HepG2 (cell line): Measurements from ENCODE around the gene NOL4L. TPM values are rescaled to one million over a fixed set of nuclear protein-coding genes. Genes with fewer than 3 reads are reported as not detected.

Experiments used
- ARNTL ChIP-seq: sonication (generic); formaldehyde crosslinking; IDR thresholded peaks from 2 replicates; pipeline ENCODE4 v1.4.0; 2020; ENCODE audit warnings: mild to moderate bottlenecking, missing genetic modification reagents
- BORCS8-MEF2B ChIP-seq: sonication (generic); formaldehyde crosslinking; IDR thresholded peaks from 2 replicates; pipeline ENCODE4 v1.8.0; 2022; ENCODE audit warnings: mild to moderate bottlenecking, missing genetic modification reagents
- HOXA5 ChIP-seq: sonication (generic); formaldehyde crosslinking; IDR thresholded peaks from 2 replicates; pipeline ENCODE4 v1.4.0; 2020; ENCODE audit warnings: missing genetic modification reagents
- IKZF5 ChIP-seq: IDR thresholded peaks from 2 replicates; pipeline ENCODE4 v1.6.1; 2018; ENCODE audit warnings: missing genetic modification reagents, mild to moderate bottlenecking, missing compliant biosample characterization
- JUNB ChIP-seq: sonication (generic); formaldehyde crosslinking; IDR thresholded peaks from 2 replicates; pipeline ENCODE4 v1.8.0; 2022; ENCODE audit warnings: missing genetic modification reagents, mild to moderate bottlenecking, borderline replicate concordance
- MAFK ChIP-seq, 2 experiments: IDR thresholded peaks in 1 of 2; conservative IDR thresholded peaks in 1 of 2; 2 replicates each; pipeline ENCODE4 v1.6.1; 2011; ENCODE audit warnings: improper control_type of control experiment in 2 of 2, low read length in 2 of 2
- MYC ChIP-seq: sonication (generic); formaldehyde crosslinking; IDR thresholded peaks from 2 replicates; pipeline ENCODE4 v1.9.0; 2021; ENCODE audit warnings: missing genetic modification reagents, borderline replicate concordance
- MZF1 ChIP-seq: sonication (generic); formaldehyde crosslinking; IDR thresholded peaks from 2 replicates; pipeline ENCODE4 v1.8.1; 2023; ENCODE audit warnings: mild to moderate bottlenecking, missing genetic modification reagents, borderline replicate concordance
- NFRKB ChIP-seq: fragments of 450-650 bp; IDR thresholded peaks from 2 replicates; pipeline ENCODE4 v1.6.1; 2017
- RFXAP ChIP-seq: sonication (generic); formaldehyde crosslinking; IDR thresholded peaks from 2 replicates; pipeline ENCODE4 v1.4.0; 2020; ENCODE audit warnings: missing genetic modification reagents, borderline replicate concordance
- SETDB1 ChIP-seq: sonication (generic); formaldehyde crosslinking; IDR thresholded peaks from 2 replicates; pipeline ENCODE4 v1.5.1; 2020; ENCODE audit warnings: missing genetic modification reagents, mild to moderate bottlenecking, borderline replicate concordance
- SIX4 ChIP-seq: sonication (generic); formaldehyde crosslinking; IDR thresholded peaks from 2 replicates; pipeline ENCODE4 v1.4.0; 2020; ENCODE audit warnings: missing genetic modification reagents
- SMAD1 ChIP-seq: sonication (generic); formaldehyde crosslinking; IDR thresholded peaks from 2 replicates; pipeline ENCODE4 v1.4.0; 2020; ENCODE audit warnings: missing genetic modification reagents, low read depth, mild to moderate bottlenecking, borderline replicate concordance
- SMAD3 ChIP-seq: sonication (generic); formaldehyde crosslinking; IDR thresholded peaks from 2 replicates; pipeline ENCODE4 v1.4.0; 2020; ENCODE audit warnings: missing genetic modification reagents
- SMARCC2 ChIP-seq: fragments of 450-650 bp; IDR thresholded peaks from 2 replicates; pipeline ENCODE4 v1.6.1; 2017; ENCODE audit warnings: antibody characterized with exemption, mild to moderate bottlenecking
- SOX5 ChIP-seq: IDR thresholded peaks from 2 replicates; pipeline ENCODE4 v1.6.1; 2016; ENCODE audit warnings: borderline replicate concordance
- SOX6 ChIP-seq, 2 experiments: fragments of 450-650 bp in 1 of 2; sonication (generic) in 1 of 2; formaldehyde crosslinking in 1 of 2; IDR thresholded peaks; 2 replicates each; pipeline versions ENCODE4 v1.4.0 to v1.6.1; 2017 to 2020; ENCODE audit warnings: antibody characterized with exemption in 1 of 2, mild to moderate bottlenecking in 1 of 2, missing genetic modification reagents in 1 of 2
- THYN1 ChIP-seq: sonication (generic); formaldehyde crosslinking; IDR thresholded peaks from 2 replicates; pipeline ENCODE4 v1.8.1; 2023; ENCODE audit warnings: low read depth, mild to moderate bottlenecking, moderate library complexity, missing genetic modification reagents, borderline replicate concordance
- YEATS2 ChIP-seq: sonication (generic); formaldehyde crosslinking; IDR thresholded peaks from 2 replicates; pipeline ENCODE4 v1.4.0; 2020; ENCODE audit warnings: missing genetic modification reagents, borderline replicate concordance
- ZNF205 ChIP-seq: IDR thresholded peaks from 2 replicates; pipeline ENCODE4 v1.6.1; 2018; ENCODE audit warnings: missing biosample characterization, missing genetic modification reagents
- ZNF235 ChIP-seq: sonication (generic); formaldehyde crosslinking; IDR thresholded peaks from 2 replicates; pipeline ENCODE4 v1.8.1; 2023; ENCODE audit warnings: mild to moderate bottlenecking, missing genetic modification reagents, borderline replicate concordance
- ZNF451 ChIP-seq: sonication (generic); formaldehyde crosslinking; IDR thresholded peaks from 2 replicates; pipeline ENCODE4 v1.5.0; 2020; ENCODE audit warnings: mild to moderate bottlenecking, missing genetic modification reagents
- ZNF510 ChIP-seq: sonication (generic); formaldehyde crosslinking; IDR thresholded peaks from 2 replicates; pipeline ENCODE4 v1.4.0; 2020; ENCODE audit warnings: low read depth, mild to moderate bottlenecking, missing genetic modification reagents
- ZNF607 ChIP-seq: sonication (generic); formaldehyde crosslinking; IDR thresholded peaks from 2 replicates; pipeline ENCODE4 v1.5.1; 2020; ENCODE audit warnings: missing genetic modification reagents, mild to moderate bottlenecking, borderline replicate concordance
- ZNF737 ChIP-seq: sonication (generic); formaldehyde crosslinking; IDR thresholded peaks from 2 replicates; pipeline ENCODE4 v1.5.0; 2020; ENCODE audit warnings: missing genetic modification reagents, mild to moderate bottlenecking, borderline replicate concordance
- ZSCAN22 ChIP-seq: sonication (generic); formaldehyde crosslinking; IDR thresholded peaks from 2 replicates; pipeline ENCODE4 v1.4.0; 2020; ENCODE audit warnings: mild to moderate bottlenecking, missing genetic modification reagents
- ZSCAN9 ChIP-seq: IDR thresholded peaks from 2 replicates; pipeline ENCODE4 v1.6.1; 2016; ENCODE audit warnings: borderline replicate concordance
- polyA plus RNA-seq, 8 experiments: library from polyadenylated mRNA; depleted of rRNA in 3 of 8; stranded (reverse) in 7 of 8; unstranded in 1 of 8; fragments of >200 nt; fragmentation: Illumina TruSeq in 4 of 8; extraction: Trizol in 4 of 8; gene quantifications; 2 replicates each; pipeline versions ENCODE4 v1.2.1 to v1.2.3, GENCODE V29; 2011 to 2016; ENCODE audit warnings: low read depth in 4 of 8, missing spikeins in 1 of 8, mixed read lengths in 1 of 8; ENCODE audit not compliant: insufficient read depth in 1 of 8
- total RNA-seq, 5 experiments: library from RNA; depleted of rRNA; stranded (reverse); fragments of >200 nt; fragmentation: Illumina TruSeq; extraction: Trizol; gene quantifications; 2 replicates each; pipeline ENCODE4 v1.2.3, GENCODE V29; 2016; ENCODE audit warnings: low read depth in 1 of 5

Gene NOL4L
- total and polyA plus RNA-seq, 2 of the 13 experiments (the other 11 are each of a cell fraction or from before 2014, with no cell fraction given): 16.6 to 35.4 TPM

- TF ChIP-seq SMAD3: no peak
- TF ChIP-seq NFRKB: no peak
- 0 out of 2 replicates have a peak, but pooled peaks have one; percentile 12 for TF ChIP-seq ARNTL (CRISPR knock-in tag)
- TF ChIP-seq MYC (CRISPR knock-in tag): peak; percentile 42; the same call in 1 of the 2 replicates
- TF ChIP-seq MZF1: no peak
- no peak for TF ChIP-seq ZNF510 (CRISPR knock-in tag)
- TF ChIP-seq RFXAP (CRISPR knock-in tag): no peak
- TF ChIP-seq ZNF205 (CRISPR knock-in tag): 0 out of 2 replicates have a peak, but pooled peaks have one; percentile 37
- TF ChIP-seq IKZF5 (CRISPR knock-in tag): 0 out of 2 replicates have a peak, but pooled peaks have one; percentile 18
- TF ChIP-seq BORCS8-MEF2B (CRISPR knock-in tag): no peak
- no peak for TF ChIP-seq ZNF607 (CRISPR knock-in tag)
- no peak for TF ChIP-seq SMARCC2
- TF ChIP-seq SETDB1 (CRISPR knock-in tag): no peak
- TF ChIP-seq JUNB (CRISPR knock-in tag): no peak
- TF ChIP-seq ZNF451 (CRISPR knock-in tag): peak; percentile 37; the same call in 1 of the 2 replicates
- TF ChIP-seq MAFK (conservative IDR thresholded peaks at IDR 0.05 in 1 of 2, IDR thresholded peaks at IDR 0.05 in 1 of 2; ENCODE audit: low read length in 2 of 2): no peak
- no peak for TF ChIP-seq SOX6 (IDR thresholded peaks at IDR 0.05)
- peak; percentile 45 for TF ChIP-seq SOX6 (CRISPR knock-in tag; IDR thresholded peaks at IDR 0.05)
- TF ChIP-seq SMAD1 (CRISPR knock-in tag): no peak
- no peak for TF ChIP-seq THYN1
- no peak for TF ChIP-seq ZNF737
- no peak for TF ChIP-seq ZSCAN9 (CRISPR knock-in tag)
- TF ChIP-seq ZSCAN22 (CRISPR knock-in tag): peak; percentile 52; the same call in 1 of the 2 replicates
- TF ChIP-seq ZNF235 (CRISPR knock-in tag): no peak
- no peak for TF ChIP-seq YEATS2
- no peak for TF ChIP-seq SOX5 (CRISPR knock-in tag)
- no peak for TF ChIP-seq HOXA5 (CRISPR knock-in tag)
- TF ChIP-seq SIX4 (CRISPR knock-in tag): no peak
Measured at GRCh38 chr20:32582659-32583580, 2.2 kb downstream of the NOL4L start (continued).
